ENCODE data around the gene PDCL3. TPM values are rescaled to one million over a fixed set of nuclear protein-coding genes. Genes with fewer than 3 reads are reported as not detected.

The PDCL3 gene
- total and polyA plus RNA-seq, 2 donors (not counting 1 experiment from before 2014, with no cell fraction given) = 5.6 to 24.1 TPM

DNA sequence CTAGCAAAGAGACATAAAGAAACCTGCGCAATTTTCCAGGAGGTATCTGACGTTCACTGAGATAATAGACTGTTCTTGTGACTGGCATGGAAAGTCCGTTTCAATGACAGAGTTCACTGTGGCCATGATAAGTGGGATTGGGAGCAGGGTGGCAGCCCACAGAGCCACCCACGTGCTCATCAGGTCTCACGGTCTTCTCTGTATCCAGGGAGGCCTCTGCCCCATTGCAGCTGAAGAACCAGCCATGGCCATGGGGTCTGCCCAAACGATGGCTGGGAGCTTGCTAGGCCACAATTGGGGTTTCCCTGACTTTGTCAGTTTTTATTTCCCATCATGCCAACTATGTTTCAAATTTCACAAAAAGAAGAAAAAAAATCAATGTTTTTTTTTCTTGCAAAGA is 57.2 kb downstream of the PDCL3 start:
- Histone ChIP-seq H3K9me3 (ENCODE audit: control extremely low read depth in 1 of 3, control insufficient read depth in 2 of 3, insufficient read depth in 1 of 3, low read length in 2 of 3) (peaks cover 0 to 13% (median 0%) of the 10 kb centered on the region in 3 donors), H3K79me2 (ENCODE audit: control insufficient read depth, insufficient read depth, low read length) (no peaks in the 10 kb centered on the region), H4K20me1 (ENCODE audit: control insufficient read depth, insufficient read depth, low read length, poor library complexity, severe bottlenecking) (no peaks in the 10 kb centered on the region), H3K9ac (ENCODE audit: low read length) (no peak overlapping the region), H3K27ac (ENCODE audit: low read length in 2 of 2) (no peak overlapping the region), H3K27me3 (replicated peaks in 1 of 4; ENCODE audit: control extremely low read depth in 1 of 4, control insufficient read depth in 3 of 4, insufficient read depth in 4 of 4, low read length in 3 of 4) (peaks cover 0 to 5% (median 0%) of the 10 kb centered on the region in 4 experiments), H3K4me3 (ENCODE audit: control extremely low read depth in 1 of 5, extremely low read depth in 1 of 5, insufficient read depth in 1 of 5, low read depth in 2 of 5, low read length in 4 of 5) (no peak overlapping the region), H2AFZ (ENCODE audit: insufficient read depth, low read depth, low read length, poor library complexity, severe bottlenecking) (no peak overlapping the region), H3K4me1 (ENCODE audit: control insufficient read depth in 2 of 2, insufficient read depth in 2 of 2, low read length in 2 of 2) (no peaks in the 10 kb centered on the region), H3K36me3 (replicated peaks in 1 of 2; ENCODE audit: control extremely low read depth in 1 of 2, control insufficient read depth in 1 of 2, extremely low read depth in 1 of 2, insufficient read depth in 2 of 2, low read length in 1 of 2) (no peaks in the 10 kb centered on the region), H3K4me2 (replicated peaks; ENCODE audit: low read depth, low read length, poor library complexity, severe bottlenecking) (no peak overlapping the region)
- H3K4me1 Mint-ChIP-seq = no peaks in the 10 kb centered on the region
- POLR2A ChIA-PET = interaction anchor here (0.6 kb wide), 1 partner anchor 328 kb away, joined by 4 read pairs; no protein-coding TSS in a partner anchor
- no peak overlapping the region for H3K27ac Mint-ChIP-seq
- intact Hi-C loops (cut with micrococcal nuclease) = no loop called here
- CTCF ChIA-PET = interaction anchor here (1.5 kb wide), 1 partner anchor 10 kb away, joined by 4 read pairs; no protein-coding TSS in a partner anchor
- 75% methylated on average over 6 of the region's 6 CpGs for WGBS (ENCODE audit: insufficient coverage)
- DNase-seq (no peak), ATAC-seq (ENCODE audit: low read depth) (no peak)
- TF ChIP-seq CTCF (IDR thresholded peaks at IDR 0.05) (no peak), EZH2 (IDR thresholded peaks at IDR 0.05; ENCODE audit: borderline replicate concordance, insufficient read depth, low read depth, low read length, poor library complexity, severe bottlenecking) (no peak)
- no peaks in the 10 kb centered on the region for H3K9me3 Mint-ChIP-seq (ENCODE audit: insufficient read depth)
- peaks cover 22% of the 10 kb centered on the region for H3K27me3 Mint-ChIP-seq
- no peak overlapping the region for H3K4me3 Mint-ChIP-seq

- H4K20me1 ChIP-seq (ENCODE audit: control insufficient read depth, insufficient read depth, low read length, poor library complexity, severe bottlenecking) = no peaks in the 10 kb centered on the region
- TF ChIP-seq CTCF (IDR thresholded peaks at IDR 0.05) (no peak), EZH2 (IDR thresholded peaks at IDR 0.05; ENCODE audit: borderline replicate concordance, insufficient read depth, low read depth, low read length, poor library complexity, severe bottlenecking) (no peak)
- no peaks in the 10 kb centered on the region for H3K36me3 ChIP-seq (replicated peaks in 1 of 2; ENCODE audit: control extremely low read depth in 1 of 2, control insufficient read depth in 1 of 2, extremely low read depth in 1 of 2, insufficient read depth in 2 of 2, low read length in 1 of 2)
- no peak overlapping the region for H3K9ac ChIP-seq (ENCODE audit: low read length)
- H3K9me3 ChIP-seq (ENCODE audit: control extremely low read depth in 1 of 3, control insufficient read depth in 2 of 3, insufficient read depth in 1 of 3, low read length in 2 of 3) = peaks cover 0 to 13% (median 0%) of the 10 kb centered on the region in 3 donors
- intact Hi-C loops (cut with micrococcal nuclease) = no loop called here
- H3K4me3 ChIP-seq (ENCODE audit: control extremely low read depth in 1 of 5, extremely low read depth in 1 of 5, insufficient read depth in 1 of 5, low read depth in 2 of 5, low read length in 4 of 5) = no peak overlapping the region
- no peak for DNase-seq
- H3K4me1 Mint-ChIP-seq = no peaks in the 10 kb centered on the region
- no peak overlapping the region for H3K4me2 ChIP-seq (replicated peaks; ENCODE audit: low read depth, low read length, poor library complexity, severe bottlenecking)
- no peaks in the 10 kb centered on the region for H3K4me1 ChIP-seq (ENCODE audit: control insufficient read depth in 2 of 2, insufficient read depth in 2 of 2, low read length in 2 of 2)
- no peak overlapping the region for H3K4me3 Mint-ChIP-seq
- ChIA-PET CTCF (interaction anchor here (1.5 kb wide), 1 partner anchor 10 kb away, joined by 4 read pairs; no protein-coding TSS in a partner anchor), POLR2A (no interaction called here)
- H3K27ac ChIP-seq (ENCODE audit: low read length in 2 of 2) = no peak overlapping the region
- H2AFZ ChIP-seq (ENCODE audit: insufficient read depth, low read depth, low read length, poor library complexity, severe bottlenecking) = no peak overlapping the region
- H3K79me2 ChIP-seq (ENCODE audit: control insufficient read depth, insufficient read depth, low read length) = no peaks in the 10 kb centered on the region
- no peak for ATAC-seq (ENCODE audit: low read depth)
- no peaks in the 10 kb centered on the region for H3K9me3 Mint-ChIP-seq (ENCODE audit: insufficient read depth)
- 77% methylated on average over 3 of the region's 3 CpGs for WGBS (ENCODE audit: insufficient coverage)
- peaks cover 0 to 5% (median 0%) of the 10 kb centered on the region in 4 experiments for H3K27me3 ChIP-seq (replicated peaks in 1 of 4; ENCODE audit: control extremely low read depth in 1 of 4, control insufficient read depth in 3 of 4, insufficient read depth in 4 of 4, low read length in 3 of 4)
- H3K27ac Mint-ChIP-seq = no peak overlapping the region
- H3K27me3 Mint-ChIP-seq = peaks cover 22% of the 10 kb centered on the region
Observed at GRCh38 chr2:100620481-100620880, 57.7 kb downstream of the PDCL3 start.

Data from B cell (primary cell).